Amygdala (tissue), 56 donors: ENCODE results near the gene PPFIA1.
"Not testable (repeated sequence)": the region's sequence is repeated elsewhere in the genome, so short reads cannot be mapped to it uniquely, and the experiment has no call there.

Experiments used
- DNase-seq, 56 donors: peaks; one replicate each; lab custom pipeline; 2025; lab: John Stamatoyannopoulos, UW

Gene PPFIA1

GRCh38 chr11:70319396-70320076 is 49.0 kb downstream of the PPFIA1 start:
- DNase-seq = no peak

GRCh38 chr11:70322666-70323065 is 52.2 kb downstream of the PPFIA1 start:
- no peak for DNase-seq

DNA sequence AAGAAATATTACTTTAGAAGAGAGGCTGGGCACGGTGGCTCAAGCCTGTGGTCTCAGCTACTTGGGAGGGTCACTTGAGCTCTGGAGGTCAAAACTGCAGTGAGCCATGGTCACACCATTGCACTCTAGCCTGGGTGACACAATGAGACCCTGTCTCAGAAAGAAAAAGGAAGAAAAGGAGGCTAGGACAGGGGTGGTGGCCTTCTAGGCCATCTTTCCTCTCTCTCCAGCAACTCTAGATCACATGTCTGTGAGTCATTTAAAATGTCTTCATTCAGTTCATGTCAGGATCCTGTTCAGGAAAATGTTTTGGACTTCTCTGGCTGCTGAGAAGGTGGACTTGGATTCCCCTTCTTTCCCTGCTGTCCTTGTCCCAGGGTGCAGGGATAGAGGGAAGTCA is 53.3 kb downstream of the PPFIA1 start:
- no peak for DNase-seq

DNA sequence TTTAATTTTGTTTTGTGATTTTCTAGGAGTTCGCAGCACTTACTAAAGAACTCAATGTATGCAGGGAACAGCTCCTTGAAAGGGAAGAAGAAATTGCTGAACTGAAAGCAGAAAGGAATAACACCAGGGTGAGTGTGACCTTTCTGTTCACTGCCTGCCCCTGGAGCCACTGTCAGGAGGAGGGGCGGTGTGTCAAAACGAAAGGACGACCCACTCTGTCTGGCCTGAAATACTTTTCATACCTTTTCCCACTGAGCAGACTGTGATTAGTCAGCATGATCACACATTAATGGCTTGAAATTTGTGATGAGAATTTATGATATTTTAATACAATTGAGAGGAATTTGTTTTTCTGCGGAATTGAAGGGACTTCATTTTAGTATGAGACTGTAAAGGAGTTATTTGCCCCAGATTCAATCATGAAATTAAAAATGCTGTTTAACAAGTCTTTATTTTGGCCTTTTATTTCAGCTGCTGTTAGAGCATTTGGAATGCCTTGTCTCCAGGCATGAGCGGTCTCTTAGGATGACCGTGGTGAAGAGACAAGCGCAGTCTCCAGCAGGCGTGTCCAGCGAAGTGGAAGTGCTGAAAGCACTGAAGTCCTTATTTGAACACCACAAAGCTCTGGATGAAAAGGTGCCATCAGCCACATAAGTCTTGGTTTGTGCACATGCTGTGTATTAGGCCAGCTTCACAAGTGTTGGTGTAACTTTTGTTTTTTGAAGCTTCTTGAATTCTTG is 54.1 kb downstream of the PPFIA1 start:
- no peak for DNase-seq

- no peak for DNase-seq
Measured at GRCh38 chr11:70325824-70326223, 55.3 kb downstream of the PPFIA1 start.

DNA sequence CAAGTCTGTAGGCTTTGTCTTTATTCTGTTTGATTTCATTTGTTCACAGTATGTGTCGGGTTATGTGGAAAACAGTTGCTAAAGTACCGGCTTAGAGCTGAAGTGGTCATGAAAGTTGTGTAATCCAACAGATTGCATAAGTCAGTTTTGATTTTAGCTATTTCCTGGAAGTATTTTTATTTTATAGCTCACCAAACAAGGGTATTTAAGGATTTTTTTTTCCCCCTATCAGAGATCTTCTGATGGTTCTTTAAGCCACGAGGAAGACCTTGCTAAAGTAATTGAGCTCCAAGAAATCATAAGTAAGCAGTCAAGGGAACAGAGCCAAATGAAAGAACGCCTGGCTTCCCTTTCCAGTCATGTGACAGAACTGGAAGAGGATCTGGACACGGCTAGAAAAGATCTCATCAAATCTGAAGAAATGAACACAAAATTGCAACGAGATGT is 55.9 kb downstream of the PPFIA1 start:
- DNase-seq = peak in 1 of 56 donors; percentile 43

DNA sequence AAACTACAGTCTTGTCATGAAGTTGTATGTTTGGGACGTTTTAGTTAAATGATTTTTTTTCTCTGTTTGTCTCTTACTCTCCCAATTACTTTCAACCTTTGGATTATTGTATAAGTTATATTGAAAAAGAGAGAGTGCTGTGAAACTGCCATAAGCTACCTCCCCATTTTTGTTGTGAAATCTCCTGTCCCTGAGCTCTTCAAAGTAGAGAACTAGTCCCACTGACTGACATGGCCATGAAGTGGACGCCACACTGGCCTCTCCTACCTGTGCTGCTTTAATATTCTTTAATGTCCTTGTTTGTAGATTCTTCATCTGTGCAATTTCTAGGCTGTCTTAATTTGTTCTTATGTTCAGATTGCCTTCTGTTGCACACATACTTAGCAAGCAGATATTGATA is 56.3 kb downstream of the PPFIA1 start:
- no peak for DNase-seq

GRCh38 chr11:70327717-70328116 is 57.2 kb downstream of the PPFIA1 start:
- no peak for DNase-seq

GRCh38 chr11:70328556-70328955 is 58.1 kb downstream of the PPFIA1 start:
- DNase-seq = no peak

GRCh38 chr11:70331320-70331843 is 60.9 kb downstream of the PPFIA1 start:
- not testable (repeated sequence) for DNase-seq

DNA sequence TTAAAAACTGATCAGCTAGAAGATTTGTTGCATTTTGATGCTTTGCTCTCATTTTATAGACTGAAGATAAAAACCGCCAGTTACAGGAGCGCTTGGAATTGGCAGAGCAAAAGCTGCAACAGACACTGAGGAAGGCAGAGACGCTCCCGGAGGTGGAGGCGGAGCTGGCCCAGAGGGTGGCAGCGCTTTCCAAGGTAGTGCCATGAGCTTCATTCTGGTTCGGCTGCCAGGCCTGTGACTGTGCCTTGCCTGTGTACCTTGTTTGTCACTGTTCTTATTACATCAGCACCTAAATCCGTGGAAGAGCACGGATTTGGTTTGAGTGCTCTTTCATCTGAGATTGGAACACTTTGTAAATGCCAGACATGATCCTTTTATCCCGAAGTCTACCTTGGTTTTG is 61.4 kb downstream of the PPFIA1 start:
- DNase-seq = peak in 19 of 56 donors; percentile 5 to 47 (median 30)

- DNase-seq = no peak
Measured at GRCh38 chr11:70332567-70332966, 62.1 kb downstream of the PPFIA1 start.

DNA sequence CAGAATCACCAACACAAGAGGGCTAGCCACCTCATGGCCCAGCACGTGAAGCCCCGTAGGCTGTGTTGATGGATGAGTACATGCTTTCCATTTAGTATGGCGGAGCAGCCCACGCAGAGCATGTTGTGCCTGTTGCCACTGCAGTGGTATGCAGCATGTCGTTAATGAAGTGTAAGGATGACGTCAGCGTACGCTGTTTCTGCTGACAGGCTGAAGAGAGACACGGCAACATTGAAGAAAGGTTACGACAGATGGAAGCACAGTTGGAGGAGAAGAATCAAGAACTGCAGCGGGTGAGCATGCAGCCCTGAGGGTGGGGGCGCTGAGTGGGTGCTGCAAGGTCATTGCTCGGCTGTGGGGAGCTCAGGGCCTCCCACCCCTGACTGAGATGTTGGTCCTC is 62.8 kb downstream of the PPFIA1 start:
- DNase-seq = peak in 10 of 56 donors; percentile 4 to 44 (median 20)

DNA sequence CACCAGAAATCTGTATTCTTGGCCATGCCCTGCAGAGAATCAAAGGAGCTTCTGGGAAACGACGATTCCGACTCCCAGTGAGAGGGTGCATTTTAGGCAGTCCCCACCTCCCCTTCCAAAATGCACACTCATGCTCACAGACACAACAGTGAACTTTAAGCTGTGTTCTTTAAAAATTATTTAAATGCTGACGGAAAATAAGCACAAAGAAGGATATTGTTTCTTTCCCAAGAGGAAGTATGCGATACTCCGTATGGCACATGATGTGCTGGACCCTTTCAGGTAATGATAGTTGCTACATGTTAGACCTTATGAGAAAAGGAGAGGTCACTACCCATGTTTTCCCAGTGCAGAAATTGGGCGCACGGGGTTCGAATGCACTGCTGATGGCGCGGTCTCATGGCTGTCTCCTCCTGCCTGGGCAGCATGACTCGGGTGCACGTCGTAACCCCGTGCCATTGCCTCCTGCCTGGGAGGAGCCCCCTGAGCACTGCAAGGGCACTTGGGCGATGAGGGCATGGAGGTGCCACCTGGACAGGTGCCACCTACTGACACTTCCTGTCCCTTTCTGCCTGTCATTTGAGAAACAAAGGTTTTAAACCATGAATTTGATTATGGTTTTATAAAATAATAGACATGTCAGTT is 64.0 kb downstream of the PPFIA1 start:
- no peak for DNase-seq

DNA sequence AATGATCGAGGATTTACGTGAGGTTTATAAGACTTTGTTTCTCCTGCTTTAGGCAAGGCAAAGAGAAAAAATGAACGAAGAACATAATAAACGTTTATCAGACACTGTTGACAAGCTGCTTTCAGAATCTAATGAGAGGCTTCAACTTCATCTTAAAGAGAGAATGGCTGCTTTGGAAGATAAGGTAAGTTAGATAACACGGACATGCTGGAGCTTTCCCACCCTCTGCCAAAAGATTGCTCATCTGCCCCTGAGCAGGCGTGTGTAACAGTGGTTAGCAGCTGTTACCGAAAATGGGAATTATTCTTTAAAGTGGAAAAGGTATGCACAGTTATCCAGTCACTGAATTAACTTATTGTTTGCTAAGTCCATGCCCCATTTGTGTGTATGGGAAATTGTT is 65.0 kb downstream of the PPFIA1 start:
- DNase-seq = no peak

DNA sequence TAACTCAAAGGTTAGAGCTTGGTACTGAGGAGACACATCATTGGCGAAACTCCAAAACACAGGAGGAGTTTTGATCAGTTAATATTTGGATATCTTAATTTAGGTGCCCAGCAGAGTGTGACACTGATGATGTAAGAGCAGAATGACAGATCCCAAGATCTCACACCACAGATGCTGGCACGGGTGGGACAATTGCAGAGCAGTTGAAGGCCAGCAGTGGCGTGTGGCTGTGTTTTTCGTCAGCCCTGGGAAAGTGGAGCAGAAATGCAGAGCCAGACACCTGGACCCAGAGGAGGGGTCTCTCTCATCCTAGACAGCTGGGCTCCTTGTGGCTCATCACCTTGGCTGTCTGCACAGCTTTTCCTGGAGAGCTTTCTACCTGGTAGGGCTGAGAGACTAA is 68.1 kb downstream of the PPFIA1 start:
- DNase-seq = no peak

DNA sequence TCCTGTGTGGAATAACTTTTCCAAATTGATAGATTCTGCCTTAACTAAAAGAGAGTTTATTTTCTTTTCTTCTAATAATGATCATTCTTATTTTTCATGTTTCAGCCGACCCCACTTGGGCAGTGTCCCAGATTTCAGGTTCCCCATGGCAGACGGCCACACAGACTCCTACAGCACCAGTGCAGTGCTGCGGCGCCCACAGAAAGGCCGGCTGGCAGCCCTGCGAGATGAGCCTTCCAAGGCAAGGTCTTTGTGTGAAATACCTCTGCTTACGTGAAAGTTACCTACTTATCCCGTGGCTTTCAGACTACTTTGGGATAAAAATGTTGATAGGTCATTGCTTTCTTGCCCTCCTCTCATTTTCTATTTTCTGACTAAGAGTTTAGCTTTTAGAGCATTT is 68.6 kb downstream of the PPFIA1 start:
- peak in 1 of 56 donors; percentile 17 for DNase-seq

GRCh38 chr11:70341881-70342429 is 71.5 kb downstream of the PPFIA1 start:
- no peak for DNase-seq

GRCh38 chr11:70343636-70344035 is 73.1 kb downstream of the PPFIA1 start:
- no peak for DNase-seq

- DNase-seq = no peak
Measured at GRCh38 chr11:70348191-70348590, 77.7 kb downstream of the PPFIA1 start.

GRCh38 chr11:70348608-70349007 is 78.1 kb downstream of the PPFIA1 start:
- DNase-seq = no peak
